Muscle of leg (tissue), 11 donors: ENCODE results near the gene PTDSS2. TPM values are rescaled to one million over a fixed set of nuclear protein-coding genes. Genes with fewer than 3 reads are reported as not detected.

ENCODE experiments used
- DNase-seq: peaks from one replicate; pipeline ENCODE4 v3.0.0; 2013
- H3K27ac ChIP-seq: one replicate; pipeline ENCODE4 v1.5.1; 2013; ENCODE audit warnings: mild to moderate bottlenecking, low read length, control low read depth
- H3K27me3 ChIP-seq: one replicate; pipeline ENCODE4 v1.6.1; 2013; ENCODE audit warnings: low read length; ENCODE audit not compliant: control insufficient read depth, insufficient read depth
- H3K36me3 ChIP-seq: one replicate; pipeline ENCODE4 v1.6.1; 2013; ENCODE audit warnings: low read length; ENCODE audit not compliant: control insufficient read depth, insufficient read depth
- H3K4me1 ChIP-seq: one replicate; pipeline ENCODE4 v1.6.1; 2013; ENCODE audit warnings: low read length; ENCODE audit not compliant: control insufficient read depth, insufficient read depth
- H3K4me3 ChIP-seq: one replicate; pipeline ENCODE4 v1.5.1; 2013; ENCODE audit warnings: low read length, control low read depth
- H3K9me3 ChIP-seq: replicated peaks from 2 replicates; pipeline ENCODE4 v1.6.1; 2013; ENCODE audit warnings: low read depth, low read length; ENCODE audit not compliant: control insufficient read depth
- WGBS: methylation state at CpG from one replicate; pipeline ENCODE4 v1.1.5; 2013; ENCODE audit warnings: missing lambda C conversion rate; ENCODE audit not compliant: insufficient coverage; 5-methylcytosine and 5-hydroxymethylcytosine counted together
- polyA plus RNA-seq, 8 donors: library from polyadenylated mRNA; unstranded; fragments of 120-200 nt; gene quantifications; one replicate each; pipeline versions ENCODE4 v1.2.1 to v1.2.3, GENCODE V29; 2013; ENCODE audit warnings: inconsistent platforms in 1 of 8, low replicate concordance in 1 of 8; ENCODE audit not compliant: insufficient read length in 8 of 8, insufficient read depth in 1 of 8
- total RNA-seq: library from RNA; stranded (reverse); fragments of 120-200 nt; gene quantifications from one replicate; pipeline ENCODE4 v1.2.4, GENCODE V29; 2013

The PTDSS2 gene
- total and polyA plus RNA-seq, 9 donors, result 19.4 to 47.2 (median 29.9) TPM

GRCh38 chr11:440065-441042 lies 9.7 kb upstream of the PTDSS2 start:
- DNase-seq, result no peak
- Histone ChIP-seq H3K36me3 (no peaks in the 10 kb centered on the region), H3K27ac (no peak overlapping the region), H3K27me3 (peaks cover 22% of the 10 kb centered on the region), H3K4me3 (no peak overlapping the region), H3K4me1 (peaks cover 23% of the 10 kb centered on the region), H3K9me3 (no peaks in the 10 kb centered on the region)
- 86% methylated on average over 24 of the region's 27 CpGs for WGBS

GRCh38 chr11:441043-441417 lies 9.0 kb upstream of the PTDSS2 start:
- peaks cover 22% of the 10 kb centered on the region for H3K27me3 ChIP-seq
- no peak for DNase-seq
- no peak overlapping the region for H3K27ac ChIP-seq
- no peak overlapping the region for H3K4me3 ChIP-seq
- no peaks in the 10 kb centered on the region for H3K9me3 ChIP-seq
- peaks cover 28% of the 10 kb centered on the region for H3K4me1 ChIP-seq
- 29% methylated on average over 5 of the region's 13 CpGs for WGBS
- no peaks in the 10 kb centered on the region for H3K36me3 ChIP-seq

- H3K27me3 ChIP-seq, result peaks cover 22% of the 10 kb centered on the region
- H3K4me3 ChIP-seq, result no peak within 1 kb of the TSS
- H3K36me3 ChIP-seq, result no peaks in the 10 kb centered on the region
- DNase-seq, result no peak
- WGBS, result 11% methylated on average over 15 of the region's 35 CpGs
- no peaks in the 10 kb centered on the region for H3K9me3 ChIP-seq
- H3K4me1 ChIP-seq, result peaks cover 34% of the 10 kb centered on the region
- no peak within 1 kb of the TSS for H3K27ac ChIP-seq
These were observed 8.4 kb upstream of the PTDSS2 start, which contains the start of gene ANO9 for GRCh38 chr11:441418-442274. Gene ANO9, minus strand, starts transcription at chr11:442011. Its CDS starts 85 bp downstream, at chr11:441926.

- Histone ChIP-seq H3K27me3 (peaks cover 19% of the 10 kb centered on the region), H3K27ac (no peak overlapping the region), H3K9me3 (no peaks in the 10 kb centered on the region), H3K4me3 (no peak overlapping the region), H3K4me1 (peaks cover 37% of the 10 kb centered on the region), H3K36me3 (no peaks in the 10 kb centered on the region)
- no peak for DNase-seq
- WGBS, result 33% methylated on average over 13 of the region's 16 CpGs
These were observed 7.4 kb upstream of the PTDSS2 start for GRCh38 chr11:442611-443081.

GRCh38 chr11:443542-444199 lies 6.4 kb upstream of the PTDSS2 start:
- Histone ChIP-seq H3K4me1 (peaks cover 43% of the 10 kb centered on the region), H3K9me3 (no peaks in the 10 kb centered on the region), H3K36me3 (no peaks in the 10 kb centered on the region), H3K4me3 (no peak overlapping the region), H3K27me3 (peaks cover 19% of the 10 kb centered on the region), H3K27ac (no peak overlapping the region)
- peak; percentile 50 for DNase-seq
- 74% methylated on average over 9 of the region's 16 CpGs for WGBS

- WGBS, result 6% methylated on average over 5 of the region's 12 CpGs
- H3K27ac ChIP-seq, result peak overlapping the region; percentile 20
- H3K4me1 ChIP-seq, result peaks cover 45% of the 10 kb centered on the region
These were observed 5.5 kb upstream of the PTDSS2 start for GRCh38 chr11:444396-445144.

GRCh38 chr11:445765-446588 lies 4.1 kb upstream of the PTDSS2 start:
- Histone ChIP-seq H3K27me3 (peaks cover 9% of the 10 kb centered on the region), H3K4me3 (no peak overlapping the region), H3K27ac (peak overlapping the region; percentile 16), H3K36me3 (no peaks in the 10 kb centered on the region), H3K9me3 (no peaks in the 10 kb centered on the region), H3K4me1 (peaks cover 50% of the 10 kb centered on the region)
- WGBS, result 57% methylated on average over 19 of the region's 20 CpGs
- no peak for DNase-seq

More at GRCh38 chr11:444396-445144, 5.5 kb upstream of the PTDSS2 start:
- H3K9me3 ChIP-seq, result no peaks in the 10 kb centered on the region
- peak; percentile 82 for DNase-seq
- no peaks in the 10 kb centered on the region for H3K36me3 ChIP-seq
- H3K27me3 ChIP-seq, result peaks cover 19% of the 10 kb centered on the region
- no peak overlapping the region for H3K4me3 ChIP-seq

GRCh38 chr11:446891-447290 lies 3.2 kb upstream of the PTDSS2 start:
- Histone ChIP-seq H3K36me3 (peaks cover under 1% of the 10 kb centered on the region), H3K9me3 (no peaks in the 10 kb centered on the region), H3K27ac (peak overlapping the region; percentile 16), H3K27me3 (peaks cover 2% of the 10 kb centered on the region), H3K4me1 (peaks cover 56% of the 10 kb centered on the region), H3K4me3 (no peak overlapping the region)
- 90% methylated on average over 2 of the region's 7 CpGs for WGBS
- DNase-seq, result peak; percentile 74
